K562 (cell line): ENCODE results near the gene FBXO36. TPM values are rescaled to one million over a fixed set of nuclear protein-coding genes. Genes with fewer than 3 reads are reported as not detected.

Experiments
- CBFA2T2 ChIP-seq: fragments of 450-650 bp; conservative IDR thresholded peaks from 2 replicates; pipeline ENCODE4 v1.6.1; 2017; ENCODE audit warnings: mild to moderate bottlenecking
- CREBBP ChIP-seq: IDR thresholded peaks from one replicate; pipeline ENCODE4 v1.6.1; 2012; ENCODE audit warnings: low read depth, mild to moderate bottlenecking, control low read depth, inconsistent platforms, low read length
- DIDO1 ChIP-seq: fragments of 450-650 bp; IDR thresholded peaks from 2 replicates; pipeline ENCODE4 v1.6.1; 2016; ENCODE audit warnings: low read depth, missing biosample characterization, missing genetic modification characterization
- EGR1 ChIP-seq: fragments of 450-650 bp; conservative IDR thresholded peaks from 2 replicates; pipeline ENCODE4 v1.6.1; 2017; ENCODE audit warnings: mild to moderate bottlenecking
- ETV6 ChIP-seq, 3 experiments: fragments of 150-350 bp in 1 of 3; sonication (generic) in 1 of 3; formaldehyde crosslinking in 1 of 3; IDR thresholded peaks; 2 replicates each; pipeline versions ENCODE4 v1.6.1 to v1.8.0; 2014 to 2022; ENCODE audit warnings: borderline replicate concordance in 2 of 3, low read depth in 2 of 3, antibody characterized with exemption in 1 of 3, low read length in 1 of 3, mild to moderate bottlenecking in 1 of 3, missing genetic modification reagents in 1 of 3
- FOS ChIP-seq: IDR thresholded peaks from 3 replicates; pipeline ENCODE4 v1.6.1; 2011; ENCODE audit not compliant: insufficient read length; ENCODE audit errors: extremely low read depth
- HDAC1 ChIP-seq, 2 experiments: fragments of 450-650 bp; IDR thresholded peaks; 2 replicates each; pipeline ENCODE4 v1.6.1; 2016 to 2017; ENCODE audit warnings: inconsistent platforms in 1 of 2, mild to moderate bottlenecking in 1 of 2, moderate library complexity in 1 of 2
- HDAC8 ChIP-seq: fragments of 450-650 bp; IDR thresholded peaks from 2 replicates; pipeline ENCODE4 v1.6.1; 2016; ENCODE audit warnings: mild to moderate bottlenecking, missing genetic modification characterization, moderate library complexity, missing compliant biosample characterization
- KDM2B ChIP-seq: fragments of 250-450 bp; sonication (Bioruptor Pico); IDR thresholded peaks from 2 replicates; pipeline ENCODE4 v1.8.0; 2021; ENCODE audit warnings: mild to moderate bottlenecking, moderate library complexity
- MLLT1 ChIP-seq, 2 experiments: fragments of 450-650 bp; IDR thresholded peaks; 2 replicates each; pipeline ENCODE4 v1.6.1; 2016
- MTA2 ChIP-seq: fragments of 450-650 bp; IDR thresholded peaks from 2 replicates; pipeline ENCODE4 v1.6.1; 2016; ENCODE audit warnings: low read depth
- PHB ChIP-seq: fragments of 250-450 bp; sonication (Bioruptor Pico); IDR thresholded peaks from 2 replicates; pipeline ENCODE4 v1.5.0; 2021
- POLR2AphosphoS5 ChIP-seq: IDR thresholded peaks from 2 replicates; pipeline ENCODE4 v1.6.1; 2011; ENCODE audit warnings: mild to moderate bottlenecking, low read depth, low read length, moderate library complexity; ENCODE audit not compliant: control insufficient read depth, insufficient read depth
- POLR2G ChIP-seq: fragments of 200-400 bp; formaldehyde crosslinking; IDR thresholded peaks from 2 replicates; pipeline ENCODE4 v1.6.1; 2017; ENCODE audit warnings: low read depth, mild to moderate bottlenecking, antibody characterized with exemption, low read length, moderate library complexity
- PPARD ChIP-seq: fragments of 250-450 bp; sonication (Bioruptor Pico); IDR thresholded peaks from 2 replicates; pipeline ENCODE4 v1.8.0; 2022; ENCODE audit warnings: inconsistent platforms, mild to moderate bottlenecking, moderate library complexity
- RCOR1 ChIP-seq, 2 experiments: IDR thresholded peaks; 2 replicates each; pipeline ENCODE4 v1.6.1; 2012; ENCODE audit warnings: low read depth in 2 of 2, low read length in 2 of 2, borderline replicate concordance in 1 of 2, improper control_type of control experiment in 1 of 2
- SMAD2 ChIP-seq: fragments of 150-350 bp; IDR thresholded peaks from 2 replicates; pipeline ENCODE4 v1.6.1; 2014; ENCODE audit warnings: low read depth, mild to moderate bottlenecking, low read length
- SNRNP70 ChIP-seq: fragments of 200-400 bp; formaldehyde crosslinking; optimal IDR thresholded peaks from 2 replicates; pipeline ENCODE3; 2017; ENCODE audit warnings: low read depth, low read length
- TAF7 ChIP-seq: fragments of 450-650 bp; IDR thresholded peaks from 2 replicates; pipeline ENCODE4 v1.6.1; 2016; ENCODE audit warnings: missing genetic modification characterization, missing compliant biosample characterization
- THRAP3 ChIP-seq: fragments of 450-650 bp; IDR thresholded peaks from 2 replicates; pipeline ENCODE4 v1.6.1; 2016; ENCODE audit warnings: mild to moderate bottlenecking, inconsistent platforms, borderline replicate concordance
- WHSC1 ChIP-seq: IDR thresholded peaks from one replicate; pipeline ENCODE4 v1.6.1; 2012; ENCODE audit warnings: low read length, control low read depth, inconsistent platforms
- ZBTB7A ChIP-seq: IDR thresholded peaks from 2 replicates; pipeline ENCODE4 v1.6.1; 2011; ENCODE audit warnings: low read depth, mild to moderate bottlenecking, low read length, moderate library complexity, borderline replicate concordance; ENCODE audit not compliant: control insufficient read depth
- ZNF589 ChIP-seq: fragments of 200-800 bp; sonication (Bioruptor generic); IDR thresholded peaks from 2 replicates; pipeline ENCODE4 v1.6.1; 2016; ENCODE audit warnings: low read depth, missing genetic modification characterization, missing compliant biosample characterization
- polyA plus RNA-seq, 8 experiments: library from polyadenylated mRNA; depleted of rRNA in 4 of 8; stranded (reverse) in 5 of 8; unstranded in 3 of 8; fragments of >200 nt; fragmentation: Nextera tagmentation in 2 of 8; fragmentation: Illumina TruSeq in 1 of 8; extraction: Ambion mirVana in 2 of 8; extraction: Trizol in 1 of 8; gene quantifications; 2 replicates each; pipeline versions ENCODE4 v1.2.1 to v1.2.3, GENCODE V29; 2011 to 2014; ENCODE audit warnings: inconsistent platforms in 1 of 8, missing spikeins in 1 of 8
- total RNA-seq, 7 experiments: library from RNA; depleted of rRNA in 6 of 7; stranded (reverse); fragments of >200 nt in 6 of 7; fragmentation: Illumina TruSeq in 2 of 7; extraction: Trizol in 2 of 7; gene quantifications; 2 replicates each; pipeline versions ENCODE4 v1.2.1 to v1.2.3, GENCODE V29; 2011 to 2021; ENCODE audit warnings: low replicate concordance in 1 of 7
- TF ChIP-seq, protein P1 (sequence below): sonication (generic); formaldehyde crosslinking; IDR thresholded peaks from 2 replicates; pipeline ENCODE4 v1.5.0; 2020; ENCODE audit warnings: missing genetic modification reagents

Gene FBXO36
- total and polyA plus RNA-seq, 9 of the 15 experiments (the other 6 are each of a cell fraction or from before 2014, with no cell fraction given): 0.40 to 0.91 (median 0.58) TPM

DNA sequence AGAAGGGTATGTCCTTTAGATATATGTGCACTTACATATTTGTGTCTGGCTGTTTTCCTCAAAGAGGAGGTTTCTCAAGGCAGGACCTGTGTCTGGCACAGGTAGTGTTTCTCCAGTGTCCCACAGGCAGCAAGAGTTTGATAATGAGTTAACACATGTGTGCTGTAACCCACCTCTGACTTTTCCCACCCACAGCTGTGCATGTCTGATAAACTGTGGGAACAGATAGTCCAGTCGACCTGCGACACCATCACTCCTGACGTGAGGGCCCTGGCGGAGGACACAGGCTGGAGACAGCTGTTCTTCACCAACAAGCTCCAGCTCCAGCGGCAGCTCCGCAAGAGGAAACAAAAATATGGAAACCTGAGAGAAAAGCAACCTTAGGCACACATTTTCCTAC is 88.2 kb downstream of the FBXO36 start (continued):
- TF ChIP-seq POLR2G (no peak), THRAP3 (no peak), FOS (no peak), CBFA2T2 (peak; percentile 87), SNRNP70 (no peak), ZBTB7A (no peak), ZNF589 (no peak), WHSC1 (no peak), KDM2B (CRISPR knock-in tag) (no peak), HDAC8 (tag) (no peak), DIDO1 (tag) (no peak), POLR2AphosphoS5 (peak; percentile 80), MLLT1 (IDR thresholded peaks at IDR 0.05) (no peak), CREBBP (no peak), SMAD2 (no peak), ETV6 (IDR thresholded peaks at IDR 0.05; ENCODE audit: borderline replicate concordance in 1 of 2, low read depth in 2 of 2, low read length in 1 of 2) (no peak), ETV6 (CRISPR knock-in tag; IDR thresholded peaks at IDR 0.05; ENCODE audit: borderline replicate concordance) (no peak), EGR1 (0 out of 2 replicates have a peak, but pooled peaks have one; percentile 6), MTA2 (peak; percentile 66), TAF7 (no peak), RCOR1 (IDR thresholded peaks at IDR 0.05; ENCODE audit: borderline replicate concordance in 1 of 2, low read depth in 2 of 2, low read length in 2 of 2) (peak in 1 of 2 experiments; percentile 51; a peak in 1 of 4 replicates), PPARD (no peak), HDAC1 (IDR thresholded peaks at IDR 0.05) (0 out of 4 replicates have a peak, but pooled peaks of 1 of the 2 experiments have one; percentile 30), PHB (CRISPR knock-in tag) (no peak)
- TF ChIP-seq, protein P1, sequence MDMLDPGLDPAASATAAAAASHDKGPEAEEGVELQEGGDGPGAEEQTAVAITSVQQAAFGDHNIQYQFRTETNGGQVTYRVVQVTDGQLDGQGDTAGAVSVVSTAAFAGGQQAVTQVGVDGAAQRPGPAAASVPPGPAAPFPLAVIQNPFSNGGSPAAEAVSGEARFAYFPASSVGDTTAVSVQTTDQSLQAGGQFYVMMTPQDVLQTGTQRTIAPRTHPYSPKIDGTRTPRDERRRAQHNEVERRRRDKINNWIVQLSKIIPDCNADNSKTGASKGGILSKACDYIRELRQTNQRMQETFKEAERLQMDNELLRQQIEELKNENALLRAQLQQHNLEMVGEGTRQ: no peak
